ENCODE results near the gene MMP13. TPM values are rescaled to one million over a fixed set of nuclear protein-coding genes. Genes with fewer than 3 reads are reported as not detected.

Gene MMP13
- total RNA-seq (2022; extraction: Qiagen RNA extraction; ENCODE audit: low read depth) = 0.06 TPM in 1 of 5 replicates, not detected in the others

GRCh38 chr11:102955624-102956023, at the start of gene MMP13:
Gene MMP13 (minus strand): TSS chr11:102955732. CDS start chr11:102955705, 27 bp downstream.

Other genes starting within 250 kb of the MMP13 start
- not detected in 5 replicates for gene MMP27, start 250.0 kb downstream of the MMP13 start, total RNA-seq (2022; extraction: Qiagen RNA extraction; ENCODE audit: low read depth)
- not detected in 5 replicates for gene MMP8, start 230.8 kb downstream of the MMP13 start, total RNA-seq (2022; extraction: Qiagen RNA extraction; ENCODE audit: low read depth)
- gene MMP10, start 175.1 kb downstream of the MMP13 start, total RNA-seq (2022; extraction: Qiagen RNA extraction; ENCODE audit: low read depth) = 0.86 to 2.0 TPM (median 1.1 TPM) in 5 replicates
- 0.96 to 1.7 TPM (median 1.2 TPM) in 5 replicates for gene MMP1, start 157.6 kb downstream of the MMP13 start, total RNA-seq (2022; extraction: Qiagen RNA extraction; ENCODE audit: low read depth)
- 0.05 to 0.24 TPM (median 0.07 TPM) in 3 of 5 replicates, not detected in the others for gene MMP3, start 112.1 kb downstream of the MMP13 start, total RNA-seq (2022; extraction: Qiagen RNA extraction; ENCODE audit: low read depth)
- gene MMP12, start 80.8 kb downstream of the MMP13 start, total RNA-seq (2022; extraction: Qiagen RNA extraction; ENCODE audit: low read depth) = 0.02 to 0.09 TPM in 2 of 5 replicates, not detected in the others
- 62.1 to 65.8 TPM (median 63.2 TPM) in 5 replicates for gene DCUN1D5, start 136.4 kb upstream of the MMP13 start, total RNA-seq (2022; extraction: Qiagen RNA extraction; ENCODE audit: low read depth)
- 6.1 to 7.6 TPM (median 6.6 TPM) in 5 replicates for gene DYNC2H1, start 153.7 kb upstream of the MMP13 start, total RNA-seq (2022; extraction: Qiagen RNA extraction; ENCODE audit: low read depth)